ENCODE data around the gene RND1. TPM values are rescaled to one million over a fixed set of nuclear protein-coding genes. Genes with fewer than 3 reads are reported as not detected.
A peak's percentile ranks its signal among the peaks of the same experiment; 100 is the strongest.

Gene RND1
- total and polyA plus RNA-seq, 2 of the 8 experiments (the other 6 are each of a cell fraction or from before 2014, with no cell fraction given), result 15.8 to 17.1 TPM

DNA sequence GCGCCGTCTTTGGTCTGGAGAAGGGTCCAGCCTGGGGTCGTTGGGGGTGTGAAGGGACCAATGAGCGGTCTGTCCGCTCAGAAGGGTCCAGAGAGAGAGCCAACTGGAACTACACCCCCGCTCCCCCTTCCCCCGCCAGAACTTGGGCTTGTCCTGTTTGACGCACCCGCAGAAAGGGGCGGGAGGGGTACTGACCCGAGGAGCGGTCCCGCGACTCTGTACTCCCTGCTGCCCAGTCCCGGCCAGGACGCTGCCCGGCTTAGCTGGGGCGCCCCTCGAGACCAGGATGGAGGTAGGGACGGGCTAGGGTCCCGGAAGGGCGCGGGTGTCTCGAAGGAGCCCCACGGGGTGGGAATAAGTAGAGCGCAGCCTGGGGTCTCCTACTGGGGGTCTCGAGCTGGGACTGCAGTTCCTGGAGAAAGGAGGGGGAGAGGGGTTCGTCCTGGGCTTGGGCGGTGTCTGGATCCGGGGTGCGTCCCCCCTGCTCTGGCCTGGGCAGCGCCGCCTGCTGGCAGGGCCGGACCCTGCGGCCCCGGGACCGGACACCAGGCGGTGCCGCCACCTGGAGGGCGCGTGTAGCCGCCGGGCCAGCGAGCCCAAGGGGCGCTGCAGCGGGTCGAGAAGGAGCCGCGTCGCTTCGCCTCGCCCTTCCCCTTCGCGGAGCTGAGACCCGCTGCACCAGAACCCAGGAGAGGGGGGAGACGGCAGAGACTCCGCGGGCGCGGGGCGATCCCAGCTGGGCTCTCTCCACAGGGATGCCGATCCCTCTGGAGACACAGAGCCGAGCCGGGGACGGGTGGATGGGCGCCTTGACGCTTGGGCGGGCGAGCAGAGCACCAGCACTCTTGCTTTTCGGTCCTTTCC, 51.2 kb downstream of the RND1 start (continued):
- TF ChIP-seq RBBP5 (IDR thresholded peaks at IDR 0.05; ENCODE audit: borderline replicate concordance, low read depth, low read length) (peak; percentile 18; the same call in 1 of the 2 replicates), CTCF (IDR thresholded peaks at IDR 0.05; ENCODE audit: control extremely low read depth in 1 of 3, insufficient read depth in 1 of 3, low read depth in 1 of 3, low read length in 3 of 3) (peak in 2 of 3 experiments; percentile 95 to 99; a peak in 3 of 4 replicates)
- TF ChIP-seq, protein P1, sequence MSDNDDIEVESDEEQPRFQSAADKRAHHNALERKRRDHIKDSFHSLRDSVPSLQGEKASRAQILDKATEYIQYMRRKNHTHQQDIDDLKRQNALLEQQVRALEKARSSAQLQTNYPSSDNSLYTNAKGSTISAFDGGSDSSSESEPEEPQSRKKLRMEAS (IDR thresholded peaks at IDR 0.05), result peak; percentile 62; the same call in 1 of the 2 replicates
